ENCODE results near the gene CNKSR2.
A peak's percentile ranks its signal among the peaks of the same experiment; 100 is the strongest.
"Not testable (repeated sequence)": the region's sequence is repeated elsewhere in the genome, so short reads cannot be mapped to it uniquely, and the experiment has no call there.

The CNKSR2 gene

DNA sequence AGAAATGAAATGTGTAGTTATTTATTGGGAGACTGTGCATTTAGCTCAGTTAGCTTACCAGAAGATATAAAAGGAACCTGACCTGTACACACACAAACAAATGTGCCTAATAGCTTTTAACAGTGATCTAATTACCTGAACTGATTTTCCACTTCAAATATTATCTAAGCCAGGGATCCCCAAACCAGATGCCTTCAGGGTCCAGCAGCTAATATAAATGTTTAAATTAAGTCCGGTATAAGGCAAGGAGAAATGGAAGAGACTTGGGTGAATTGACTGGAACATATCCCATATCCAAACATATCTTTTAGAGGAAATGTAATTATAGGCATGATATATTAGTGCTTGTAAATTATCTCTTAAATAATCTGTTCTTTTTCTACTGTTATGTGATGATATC is 66.7 kb downstream of the CNKSR2 start:
- no peak for DNase-seq (ENCODE audit: low spot score)

DNA sequence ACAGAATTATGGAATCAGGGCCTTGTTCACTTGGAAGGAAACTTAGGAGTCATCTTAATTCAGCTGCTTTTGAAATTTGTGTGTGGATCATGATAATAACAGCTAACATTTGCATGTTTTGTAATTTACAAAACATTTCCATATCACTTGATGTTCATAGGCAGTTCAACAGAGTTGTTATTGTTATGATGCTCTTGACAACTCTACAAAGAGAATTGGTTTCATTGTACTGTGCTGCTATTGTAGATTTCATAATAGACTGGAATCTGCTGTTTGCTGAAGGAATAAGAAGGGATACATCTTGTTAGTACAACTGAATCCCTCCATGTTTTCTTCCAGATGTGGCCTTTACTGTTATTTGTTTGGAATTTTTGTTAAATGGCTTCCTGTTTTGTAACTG is 83.5 kb downstream of the CNKSR2 start:
- no peak for DNase-seq (ENCODE audit: low spot score)

DNA sequence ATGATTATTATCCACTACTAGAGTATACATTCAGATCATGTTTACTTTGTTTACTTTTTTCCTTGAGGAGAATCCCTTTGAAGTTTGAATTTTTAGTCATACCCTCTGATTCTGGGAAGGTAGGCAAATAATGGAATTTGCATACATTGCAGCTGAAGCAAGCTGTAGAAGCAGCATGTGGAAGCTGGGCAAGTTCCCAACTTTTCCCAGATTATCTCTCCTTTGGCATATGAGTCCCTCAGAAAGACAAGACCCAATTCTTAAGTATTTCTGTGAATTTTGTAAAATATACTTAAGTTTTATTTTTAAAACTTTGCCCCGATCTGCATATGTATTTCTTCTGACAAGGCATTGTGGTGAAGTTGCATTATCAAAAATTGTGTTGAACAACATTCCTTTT is 94.9 kb downstream of the CNKSR2 start:
- DNase-seq (ENCODE audit: low spot score): no peak

DNA sequence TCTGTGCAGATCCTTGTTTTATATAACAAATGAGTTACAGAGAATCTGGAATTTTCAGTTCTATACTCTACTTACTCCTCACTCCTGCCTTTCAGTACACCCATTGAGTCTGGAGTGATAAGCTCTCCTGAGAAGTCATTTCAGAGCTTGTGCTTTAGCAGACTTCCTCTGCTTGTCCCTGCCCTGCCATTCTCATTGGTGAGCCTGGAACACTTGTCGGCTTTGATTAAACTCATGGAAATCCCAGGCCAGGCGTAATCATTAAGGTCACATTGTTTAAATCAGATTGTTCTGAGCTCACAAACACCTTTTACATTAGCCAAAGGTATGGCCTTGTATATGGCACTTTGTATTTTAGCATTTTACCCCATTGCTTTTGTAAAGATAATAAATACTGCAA is 102.7 kb downstream of the CNKSR2 start:
- DNase-seq (ENCODE audit: low spot score): no peak

DNA sequence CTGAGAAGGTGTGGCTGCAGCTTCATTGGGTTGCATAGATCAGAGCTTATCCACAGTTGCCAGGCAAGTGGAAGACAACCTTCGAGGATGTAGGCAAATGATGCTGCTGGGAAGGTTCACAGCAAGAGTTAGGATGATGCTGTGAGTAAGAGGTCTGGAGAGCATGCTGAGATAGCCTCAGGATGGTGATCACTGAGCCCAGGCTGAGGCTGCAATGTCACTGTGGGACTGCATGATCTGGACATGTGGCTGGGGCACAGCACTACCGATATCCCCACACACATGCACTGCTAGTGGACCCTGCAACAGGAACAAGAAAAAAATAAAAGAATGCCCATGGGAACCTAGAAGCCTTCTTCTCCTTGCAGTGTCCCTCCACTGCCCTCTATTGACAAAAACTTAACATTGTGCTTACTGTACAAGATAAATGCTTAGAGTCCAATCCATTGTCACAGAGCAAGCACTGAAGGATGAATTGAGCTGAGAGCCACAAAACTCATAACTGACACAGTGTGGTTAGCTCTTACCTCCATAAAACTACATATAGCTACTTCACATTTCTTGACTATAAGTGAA is 105.6 kb downstream of the CNKSR2 start:
- peak; percentile 66 for DNase-seq (ENCODE audit: low spot score)

DNA sequence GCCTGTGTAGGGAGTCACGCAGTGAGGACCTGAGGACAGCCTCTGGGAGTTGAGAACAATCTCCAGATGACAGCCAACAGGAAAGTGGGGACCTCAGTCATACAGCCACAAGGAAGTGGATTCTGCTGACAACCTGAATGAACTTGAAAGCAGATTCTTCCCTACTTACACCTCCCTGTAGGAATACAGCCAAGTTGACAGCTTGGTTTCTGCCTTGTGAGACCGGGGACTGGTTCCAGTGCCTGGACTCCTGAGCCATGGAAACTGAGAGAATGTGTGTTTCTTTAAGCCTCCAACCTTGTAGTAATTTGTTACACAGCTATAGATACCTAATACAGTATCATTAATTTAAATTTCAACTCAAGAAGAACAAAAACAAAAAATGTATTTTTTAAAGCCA is 107.5 kb downstream of the CNKSR2 start:
- no peak for DNase-seq (ENCODE audit: low spot score)

DNA sequence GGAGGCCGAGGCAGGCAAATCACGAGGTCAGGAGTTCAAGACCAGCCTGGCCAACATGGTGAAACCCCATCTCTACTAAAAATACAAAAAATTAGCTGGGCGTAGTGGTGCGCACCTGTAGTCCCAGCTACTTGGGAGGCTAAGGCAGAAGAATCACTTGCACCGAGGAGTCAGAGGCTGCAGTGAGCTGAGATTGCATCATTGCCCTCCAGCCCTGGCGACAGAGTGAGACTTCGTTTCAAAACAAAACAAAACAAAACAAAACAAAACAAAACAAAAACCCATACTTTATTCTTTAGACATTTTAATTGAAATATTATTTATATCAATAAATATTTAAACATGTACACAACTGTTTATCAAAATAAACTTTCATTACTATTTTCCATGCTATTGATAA is 109.8 kb downstream of the CNKSR2 start:
- DNase-seq (ENCODE audit: low spot score): not testable (repeated sequence)

GRCh38 chrX:21487832-21488231 is 113.6 kb downstream of the CNKSR2 start:
- peak; percentile 33 for DNase-seq (ENCODE audit: low spot score)

DNA sequence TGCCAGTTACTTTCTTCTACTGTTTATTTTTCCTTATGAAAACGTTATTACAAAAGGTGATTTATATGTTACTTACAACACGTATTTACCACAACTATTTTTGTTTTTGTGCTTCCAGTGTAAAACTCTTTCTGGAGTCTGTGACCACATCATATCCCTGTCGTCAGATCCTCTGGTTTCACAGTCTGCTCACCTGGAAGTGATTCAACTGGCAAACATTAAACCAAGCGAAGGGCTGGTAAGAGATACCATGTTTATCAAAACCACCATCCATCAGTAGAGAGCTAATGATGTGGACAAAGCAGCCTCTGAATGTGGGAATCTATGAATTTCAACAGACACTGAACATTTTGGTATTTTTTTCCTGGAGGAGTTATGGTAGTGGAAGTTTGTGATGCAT is 116.1 kb downstream of the CNKSR2 start:
- peak; percentile 42 for DNase-seq (ENCODE audit: low spot score)

GRCh38 chrX:21493226-21493830 is 119.1 kb downstream of the CNKSR2 start:
- DNase-seq (ENCODE audit: low spot score): no peak

GRCh38 chrX:21503593-21503992 is 129.4 kb downstream of the CNKSR2 start:
- no peak for DNase-seq (ENCODE audit: low spot score)

DNA sequence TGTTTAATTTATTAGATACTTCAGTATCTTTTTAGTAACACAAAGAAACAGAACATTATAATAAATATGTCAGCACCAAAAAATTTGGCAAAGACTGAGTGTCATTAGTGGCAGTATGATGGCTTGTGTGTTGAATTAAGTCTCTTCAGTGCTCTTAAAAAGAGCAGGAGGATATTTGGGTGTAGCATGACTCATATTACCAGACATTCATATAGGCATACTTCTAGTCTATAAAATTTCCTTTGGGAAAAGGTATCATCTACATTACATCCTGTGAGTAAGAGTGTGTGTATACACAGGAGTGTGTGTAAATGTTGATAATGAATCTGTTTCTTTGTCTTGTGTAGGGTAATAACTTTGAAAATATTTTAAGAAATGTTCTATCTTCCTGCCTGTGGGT is 135.7 kb downstream of the CNKSR2 start:
- peak; percentile 1 for DNase-seq (ENCODE audit: low spot score)

DNA sequence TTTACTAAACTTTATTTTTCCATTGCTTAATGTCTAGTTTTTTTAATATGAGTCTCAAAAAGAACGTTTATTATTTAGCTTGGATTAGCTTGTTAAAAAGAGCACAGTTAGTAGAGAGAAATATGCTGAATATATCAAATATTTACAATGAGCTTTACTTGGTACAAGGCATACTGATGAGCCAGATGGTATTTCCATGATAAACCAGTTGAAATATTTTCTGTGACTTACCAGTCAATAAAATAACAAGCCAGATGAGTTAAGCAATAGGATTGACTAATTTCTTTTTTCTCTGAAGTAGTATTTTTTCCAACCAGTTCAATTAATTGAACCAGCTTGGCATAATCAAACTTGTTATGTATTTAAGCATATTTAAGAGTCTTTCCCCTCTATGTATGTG is 149.8 kb downstream of the CNKSR2 start:
- DNase-seq (ENCODE audit: low spot score): no peak

GRCh38 chrX:21528076-21528475 is 153.9 kb downstream of the CNKSR2 start:
- no peak for DNase-seq (ENCODE audit: low spot score)

- no peak for DNase-seq (ENCODE audit: low spot score)
These were observed 155.6 kb downstream of the CNKSR2 start for GRCh38 chrX:21529771-21530170.

GRCh38 chrX:21544642-21545041 is 170.4 kb downstream of the CNKSR2 start:
- DNase-seq (ENCODE audit: low spot score): not testable (repeated sequence)

DNA sequence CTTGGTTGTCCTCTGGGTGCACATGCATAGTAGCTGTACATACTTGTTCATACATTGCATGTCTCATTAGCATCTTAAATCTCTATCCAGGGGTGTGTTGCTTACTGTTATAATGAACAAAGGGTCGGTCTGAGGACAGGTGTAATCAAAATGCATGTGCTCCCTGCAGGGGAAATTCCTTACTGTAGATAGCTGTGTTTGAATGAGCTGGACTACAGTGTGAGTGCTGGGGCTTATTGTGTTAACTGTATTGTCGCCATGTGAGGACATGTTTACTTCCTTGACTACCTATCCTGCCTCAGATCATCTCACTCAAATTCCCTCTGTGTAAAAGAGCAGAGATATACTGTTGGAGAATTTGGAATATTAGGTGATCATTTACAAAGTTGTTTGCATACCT is 185.2 kb downstream of the CNKSR2 start:
- no peak for DNase-seq (ENCODE audit: low spot score)

DNA sequence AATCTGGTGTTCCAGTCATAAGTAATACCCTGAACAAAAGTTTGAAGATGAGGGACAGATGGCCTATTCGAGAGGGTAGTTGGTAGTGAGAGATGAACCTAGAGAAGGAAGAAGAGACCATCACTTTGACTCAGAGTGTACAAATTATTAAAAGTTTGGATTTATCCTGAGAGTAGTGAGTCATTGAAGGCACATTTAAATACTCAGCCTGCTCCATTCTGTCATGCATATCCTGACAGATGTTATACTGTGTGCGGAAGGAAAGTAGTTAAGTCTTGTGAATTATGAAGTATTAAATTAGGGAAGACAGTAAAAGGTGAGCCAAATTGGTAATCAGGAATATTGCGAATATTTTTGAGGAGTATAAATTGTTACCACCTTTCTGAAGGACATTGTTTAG is 190.8 kb downstream of the CNKSR2 start:
- no peak for DNase-seq (ENCODE audit: low spot score)

- DNase-seq (ENCODE audit: low spot score): no peak
These were observed 200.6 kb downstream of the CNKSR2 start for GRCh38 chrX:21574793-21575192.

DNA sequence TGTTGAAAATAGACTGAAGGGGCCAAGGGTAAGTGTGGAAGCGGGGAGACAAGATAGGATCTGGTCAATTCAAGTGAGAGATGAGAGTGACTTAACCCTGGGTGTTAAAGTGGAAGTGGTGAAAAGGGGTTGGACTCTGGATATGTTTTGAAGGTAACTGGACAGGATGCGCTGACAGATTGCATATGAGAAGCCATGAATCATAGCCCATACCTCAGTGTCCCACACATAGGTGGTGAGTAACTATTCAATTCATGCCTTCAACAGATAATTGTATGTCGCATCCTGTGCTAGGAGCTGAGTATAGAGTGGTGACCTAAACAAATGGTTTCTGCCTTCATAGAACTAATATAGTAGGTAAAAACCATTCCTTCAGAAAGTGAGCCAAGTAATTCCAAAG is 207.3 kb downstream of the CNKSR2 start:
- no peak for DNase-seq (ENCODE audit: low spot score)

DNA sequence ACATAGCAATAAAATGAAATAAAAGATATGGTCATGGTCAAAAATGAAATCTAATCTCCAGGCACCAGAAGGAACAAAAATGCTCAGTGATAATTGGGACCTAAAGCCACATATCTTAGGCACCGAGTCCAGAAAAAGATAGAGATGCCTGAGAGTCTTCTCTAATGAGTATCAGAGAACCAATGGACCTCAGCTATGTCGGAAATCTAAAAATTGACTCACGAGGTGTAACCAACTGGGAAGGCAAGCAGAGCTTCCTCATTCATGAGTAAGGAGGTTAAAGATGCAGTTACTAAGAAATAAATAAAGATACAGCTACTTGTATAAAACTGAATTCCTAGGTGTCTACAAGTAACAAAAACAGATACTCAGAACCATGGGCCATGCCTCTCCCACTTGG is 211.8 kb downstream of the CNKSR2 start:
- no peak for DNase-seq (ENCODE audit: low spot score)

GRCh38 chrX:21590012-21590776 is 216.0 kb downstream of the CNKSR2 start:
- DNase-seq (ENCODE audit: low spot score): no peak

GRCh38 chrX:21606002-21606401 is 231.8 kb downstream of the CNKSR2 start:
- DNase-seq (ENCODE audit: low spot score): no peak

DNA sequence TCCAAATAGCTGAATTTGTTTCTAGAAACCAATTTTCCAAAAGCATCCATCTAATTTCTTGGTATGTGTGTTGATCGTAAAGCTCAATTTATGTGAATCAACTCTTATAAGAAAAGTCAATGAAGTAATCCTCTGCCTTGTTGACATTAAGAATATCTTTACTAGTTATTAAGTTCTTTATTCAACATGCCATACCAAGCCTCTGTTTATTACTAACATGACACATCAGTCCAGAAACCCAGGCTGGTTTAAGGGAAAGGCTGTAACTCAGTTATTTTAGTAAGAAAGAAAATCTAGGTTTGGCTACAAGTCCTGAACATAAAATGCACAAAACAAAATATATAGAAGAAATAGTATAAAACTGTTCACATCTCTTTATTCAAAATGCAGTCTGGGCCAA is 235.9 kb downstream of the CNKSR2 start:
- no peak for DNase-seq (ENCODE audit: low spot score)
